ENCODE results near the gene RPRD2.
"Not testable (repeated sequence)": the region's sequence is repeated elsewhere in the genome, so short reads cannot be mapped to it uniquely, and the experiment has no call there.

Gene RPRD2

GRCh38 chr1:150392627-150393026 lies 28.7 kb downstream of the RPRD2 start:
- ATAC-seq, result no peak

- ATAC-seq, result not testable (repeated sequence)
Measured at GRCh38 chr1:150395115-150395514, 31.2 kb downstream of the RPRD2 start.

GRCh38 chr1:150397392-150398032 lies 33.6 kb downstream of the RPRD2 start:
- no peak for ATAC-seq

GRCh38 chr1:150404465-150404864 lies 40.5 kb downstream of the RPRD2 start:
- no peak for ATAC-seq

DNA sequence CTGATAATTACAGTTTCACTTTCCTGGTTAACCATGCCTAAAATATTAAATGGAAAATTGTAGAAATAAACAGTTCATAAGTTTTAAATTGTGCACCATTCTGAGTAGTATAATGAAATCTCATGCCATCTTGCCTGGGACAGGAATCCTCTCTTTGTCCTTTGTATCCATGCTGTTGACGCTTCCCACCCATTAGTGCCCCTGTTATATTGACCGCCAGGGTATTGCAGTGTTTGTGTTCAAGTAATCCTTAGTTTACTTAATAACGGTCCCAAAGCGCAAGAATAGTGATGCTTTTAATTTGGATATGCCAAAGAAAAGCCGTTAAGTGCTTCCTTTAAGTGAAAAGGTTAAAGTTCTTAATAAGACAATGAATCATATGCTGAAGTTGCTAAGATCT lies 41.7 kb downstream of the RPRD2 start:
- ATAC-seq, result no peak

- no peak for ATAC-seq
Measured at GRCh38 chr1:150406483-150406882, 42.5 kb downstream of the RPRD2 start.

DNA sequence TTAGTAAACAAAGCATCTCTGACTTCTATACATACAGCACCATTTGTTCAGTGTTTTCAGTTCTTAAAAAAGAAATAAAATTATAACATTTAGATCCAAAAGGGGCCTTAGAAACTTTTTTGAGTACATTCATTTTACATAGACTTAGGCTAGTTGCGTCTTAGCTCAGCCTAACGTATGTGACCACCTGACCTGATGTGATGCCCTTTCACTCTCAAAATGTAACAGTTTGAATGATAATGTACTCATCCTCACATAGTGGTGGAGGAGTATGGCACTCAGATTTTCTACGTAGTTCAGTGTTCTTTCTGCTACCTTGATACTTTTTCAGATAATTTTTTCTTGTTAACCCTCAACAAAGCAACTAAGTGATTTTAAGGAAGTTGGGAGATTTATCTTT lies 43.4 kb downstream of the RPRD2 start:
- no peak for ATAC-seq

- ATAC-seq, result no peak
Measured at GRCh38 chr1:150408800-150409199, 44.9 kb downstream of the RPRD2 start.

- no peak for ATAC-seq
Measured at GRCh38 chr1:150409504-150410362, 45.8 kb downstream of the RPRD2 start.

DNA sequence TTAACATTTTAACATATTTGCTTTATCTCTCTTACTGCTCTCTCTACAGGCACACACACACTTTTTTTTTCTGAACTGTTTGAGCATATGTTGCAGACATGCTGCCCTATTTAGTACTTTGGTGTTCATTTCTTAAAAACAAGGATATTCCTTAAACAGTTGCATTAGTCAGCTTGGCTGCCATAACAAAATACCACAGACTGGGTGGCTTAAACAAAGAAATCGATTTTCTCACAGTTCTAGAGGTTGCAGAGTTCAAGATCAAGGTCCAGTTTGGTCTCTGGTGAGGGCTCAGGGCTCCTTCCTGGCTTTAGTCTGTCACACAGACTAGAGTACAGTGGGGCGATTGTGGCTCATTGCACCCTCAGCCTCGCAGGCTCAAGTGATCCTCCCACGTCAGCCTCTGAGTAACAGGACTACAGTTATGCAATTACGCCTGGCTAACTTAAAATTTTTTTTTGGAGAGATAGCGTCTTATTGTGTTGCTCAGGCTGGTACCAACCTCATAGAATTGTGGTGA lies 46.7 kb downstream of the RPRD2 start:
- no peak for ATAC-seq

DNA sequence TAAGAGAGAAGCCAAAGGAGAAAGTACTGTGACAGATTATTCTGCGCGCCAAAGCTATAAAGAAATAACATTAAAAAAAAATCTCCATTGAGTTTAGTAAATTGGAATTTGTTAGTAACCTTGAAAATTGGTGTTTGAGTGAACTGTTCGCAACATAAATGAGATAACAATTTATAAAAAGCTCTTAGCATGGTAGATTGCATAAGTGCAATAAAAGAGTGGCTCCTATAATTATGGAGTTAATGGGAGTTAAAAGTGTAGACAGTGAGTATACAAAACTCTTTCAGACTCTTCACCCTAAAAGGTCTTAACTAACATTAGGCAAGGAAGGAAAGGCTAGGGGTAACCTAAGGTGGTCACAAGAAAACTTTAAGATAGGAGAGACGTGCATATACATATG lies 50.6 kb downstream of the RPRD2 start:
- no peak for ATAC-seq

- ATAC-seq, result peak; percentile 28 to 30
Measured at GRCh38 chr1:150415800-150416199, 51.9 kb downstream of the RPRD2 start.

DNA sequence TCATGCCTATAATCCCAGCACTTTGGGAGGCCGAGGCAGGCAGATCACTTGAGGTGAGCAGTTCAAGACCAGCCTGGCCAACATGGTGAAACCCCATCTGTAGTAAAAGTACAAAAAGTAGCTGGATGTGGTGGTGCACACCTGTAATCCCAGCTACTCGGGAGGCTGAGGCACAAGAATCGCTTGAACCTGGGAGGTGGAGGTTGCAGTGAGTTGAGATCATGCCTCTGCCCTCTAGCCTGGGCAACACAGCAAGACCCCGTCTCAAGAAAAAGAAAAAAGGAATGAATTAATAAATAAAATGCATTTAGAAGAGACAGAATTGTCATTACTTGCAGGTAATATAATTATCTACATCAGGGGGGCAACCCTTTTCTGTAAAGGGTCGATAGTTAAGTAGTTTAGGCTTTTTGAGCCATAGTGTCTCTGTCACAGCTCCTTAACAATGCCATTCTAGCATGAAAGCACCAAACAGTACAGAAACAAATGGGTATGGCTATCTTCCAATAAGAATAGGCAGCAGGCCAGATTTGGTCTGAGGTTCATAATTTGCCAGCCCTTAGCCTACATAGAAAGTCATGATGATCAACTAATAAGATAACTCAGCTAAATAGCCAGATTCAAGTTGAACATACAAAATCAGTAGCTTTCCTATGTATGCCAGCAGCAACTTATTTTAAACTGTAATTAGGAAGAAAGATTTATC lies 56.8 kb downstream of the RPRD2 start:
- ATAC-seq, result no peak

DNA sequence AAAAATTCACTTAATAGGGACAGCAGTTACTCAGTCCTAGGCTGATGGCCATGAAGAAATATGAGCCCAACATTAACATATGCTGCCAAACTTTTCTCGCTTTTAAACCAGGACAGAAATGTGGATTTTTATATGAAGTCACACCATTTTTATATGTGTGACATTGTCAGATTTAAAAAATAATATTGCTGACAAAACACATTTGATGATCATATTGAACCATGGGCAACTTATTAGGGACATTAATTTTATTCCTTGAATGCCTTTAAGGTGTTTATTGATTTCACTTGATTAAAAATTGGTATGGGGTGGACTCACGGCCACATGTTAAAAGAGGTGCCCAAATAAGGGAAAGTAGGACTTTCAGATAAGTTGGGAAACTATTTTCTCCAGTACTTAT lies 58.6 kb downstream of the RPRD2 start:
- no peak for ATAC-seq

DNA sequence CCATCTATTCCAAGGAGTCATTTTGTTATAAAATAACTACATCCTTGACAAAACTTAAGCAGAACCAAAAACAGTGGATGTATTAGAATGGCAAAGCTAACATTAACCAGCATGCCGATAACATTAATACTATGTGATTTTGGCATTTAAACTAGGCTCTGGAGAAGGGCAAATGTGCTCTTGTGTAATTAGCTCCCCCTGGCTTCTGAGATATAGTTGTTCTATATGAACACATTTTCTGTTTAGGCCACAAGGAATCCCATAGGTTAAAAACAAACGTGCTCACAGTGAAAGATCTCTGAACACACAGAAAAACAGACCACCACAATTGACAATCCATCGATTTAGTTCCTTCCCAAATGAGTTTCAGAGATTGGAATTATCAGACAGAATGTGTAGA lies 65.9 kb downstream of the RPRD2 start:
- no peak for ATAC-seq

DNA sequence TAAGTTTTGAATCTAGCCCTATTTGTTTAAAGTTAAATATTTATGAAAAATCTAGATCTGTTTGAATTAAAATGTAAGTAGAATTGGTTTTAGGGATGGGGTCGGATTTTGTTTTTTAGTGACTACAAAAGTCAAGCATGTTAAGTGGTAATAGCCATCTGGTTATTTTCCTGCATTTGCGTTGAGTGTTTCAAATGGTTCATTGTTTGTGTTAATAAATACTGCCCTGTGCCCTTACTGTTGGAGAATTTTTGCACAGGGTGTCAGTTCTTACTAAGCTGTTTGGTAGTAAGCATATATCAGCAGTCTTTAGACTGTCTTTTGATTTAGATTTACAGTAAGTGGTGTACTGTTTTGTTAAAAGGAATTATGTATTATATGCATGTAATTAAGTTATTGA lies 77.2 kb downstream of the RPRD2 start:
- no peak for ATAC-seq

DNA sequence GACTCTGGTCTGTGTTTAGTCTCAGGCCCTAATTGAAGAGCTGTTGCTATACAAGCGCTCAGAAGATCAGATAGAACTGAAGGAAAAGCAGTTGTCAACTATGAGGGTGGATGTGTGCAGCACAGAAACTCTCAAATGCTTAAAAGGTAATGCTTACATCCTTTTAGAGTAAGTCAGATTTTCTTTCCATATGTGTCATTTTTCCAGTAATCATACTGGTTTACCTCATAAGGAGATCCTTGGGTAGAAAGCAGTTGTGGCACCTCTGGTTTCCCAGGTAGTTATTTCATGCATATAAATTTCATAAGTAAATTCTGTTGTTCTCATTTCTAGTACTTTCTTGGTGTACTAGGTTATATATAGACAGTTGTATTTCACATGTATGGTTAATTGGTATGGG lies 80.3 kb downstream of the RPRD2 start:
- ATAC-seq, result peak; percentile 32 to 58

DNA sequence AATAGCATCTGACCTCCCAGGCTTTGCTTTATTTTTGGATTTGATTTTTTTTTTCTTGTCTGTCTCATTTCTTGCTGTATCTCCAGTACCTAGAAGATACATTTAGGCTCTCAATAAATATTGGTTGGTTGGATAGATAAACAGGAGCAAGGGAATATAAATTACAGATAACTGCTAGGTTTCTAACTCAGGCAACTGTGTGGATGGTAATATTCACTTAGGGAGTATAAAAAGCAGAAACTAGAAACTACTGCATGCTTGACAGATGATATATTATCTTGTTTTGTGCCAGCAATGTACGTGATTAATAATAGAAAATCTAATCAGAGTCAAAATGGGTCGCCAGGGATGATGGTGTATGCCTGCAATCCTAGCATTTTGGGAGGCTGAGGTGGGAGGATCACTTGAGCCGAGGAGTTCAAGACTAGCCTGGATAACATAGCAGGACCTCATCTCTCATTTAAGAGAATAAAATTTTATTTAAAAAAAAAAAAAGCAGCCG lies 92.2 kb downstream of the RPRD2 start:
- ATAC-seq, result no peak

- ATAC-seq, result peak; percentile 68 to 73
Measured at GRCh38 chr1:150464422-150464826, 100.5 kb downstream of the RPRD2 start.

DNA sequence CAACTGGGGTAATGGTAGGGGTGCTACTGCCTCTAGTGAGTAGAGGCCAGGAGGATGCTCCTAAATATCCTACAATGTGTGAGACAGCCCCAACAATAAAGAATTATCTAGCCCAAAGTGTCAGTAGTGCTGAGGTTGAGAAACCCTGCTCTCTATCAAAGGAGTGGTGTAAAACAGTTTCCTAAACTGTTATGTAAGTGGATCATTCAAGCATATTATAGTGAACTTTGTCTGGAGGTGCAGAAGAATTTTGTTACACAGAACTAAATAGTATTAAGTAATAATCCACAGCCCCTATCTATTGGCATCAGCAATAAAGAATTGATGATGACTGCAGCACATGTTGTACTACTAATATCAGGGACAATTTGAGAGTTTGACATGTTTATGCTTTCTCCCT lies 103.0 kb downstream of the RPRD2 start:
- ATAC-seq, result no peak

GRCh38 chr1:150469291-150469690 lies 105.3 kb downstream of the RPRD2 start:
- ATAC-seq, result no peak

GRCh38 chr1:150472601-150473200 lies 108.8 kb downstream of the RPRD2 start:
- no peak for ATAC-seq

DNA sequence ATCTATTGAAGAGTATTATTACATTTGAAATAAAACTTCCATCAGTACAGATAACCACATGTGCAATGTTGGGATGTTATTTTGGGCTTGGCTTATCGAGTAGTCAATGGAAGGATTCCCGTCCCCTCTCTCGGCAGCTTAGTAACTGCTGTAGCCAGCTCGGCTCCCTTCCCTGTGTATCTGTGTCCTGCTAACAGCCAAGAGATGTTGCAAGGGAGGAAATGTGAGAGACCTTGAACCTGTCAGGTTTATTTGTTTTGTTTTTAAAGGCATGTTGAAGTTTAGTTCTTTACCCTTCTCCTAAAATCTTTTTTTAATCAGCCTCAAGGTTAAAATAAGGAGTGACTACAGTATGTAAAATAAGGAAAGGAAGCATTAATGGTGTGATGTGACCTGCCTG lies 109.7 kb downstream of the RPRD2 start:
- no peak for ATAC-seq

All from activated CD4-positive, CD25-positive, alpha-beta regulatory T cell treated with anti-CD3 and anti-CD28 coated beads, Interleukin-2, amount 50 U/mL, for 24 hours (primary cell).